ENCODE measurements around the gene SCN10A.

Gene SCN10A

GRCh38 chr3:38648659-38649499, 167.1 kb downstream of the SCN10A start:
- peak overlapping the region; percentile 22; the same call in 1 of the 2 replicates for H3K9ac ChIP-seq (ENCODE audit: low read length)
- no peaks in the 10 kb centered on the region for H3K9me3 ChIP-seq (ENCODE audit: insufficient read depth, low read length)
- H3K4me2 ChIP-seq (ENCODE audit: low read depth, low read length, poor library complexity, severe bottlenecking) = peak overlapping the region; percentile 50
- TF ChIP-seq CTCF (IDR thresholded peaks at IDR 0.05; ENCODE audit: insufficient read depth, low read length, poor library complexity, severe bottlenecking) = no peak
- TF ChIP-seq EZH2phosphoT487 (conservative IDR thresholded peaks at IDR 0.05; ENCODE audit: low read length) = no peak
- no peak overlapping the region for H3K27ac ChIP-seq (ENCODE audit: low read depth, low read length)
- H3K36me3 ChIP-seq (ENCODE audit: low read length) = no peaks in the 10 kb centered on the region
- H3K27me3 ChIP-seq (ENCODE audit: low read length) = no peaks in the 10 kb centered on the region
- H3K79me2 ChIP-seq (ENCODE audit: insufficient read depth, low read length) = no peaks in the 10 kb centered on the region
- no peaks in the 10 kb centered on the region for H3K9me2 ChIP-seq (replicated peaks; ENCODE audit: insufficient read depth, low read length)
- no peaks in the 10 kb centered on the region for H3F3A ChIP-seq (ENCODE audit: insufficient read depth)
- H4K20me1 ChIP-seq (ENCODE audit: low read depth, low read length) = no peaks in the 10 kb centered on the region
- H2AFZ ChIP-seq (ENCODE audit: low read depth, low read length, severe bottlenecking) = no peak overlapping the region
- H3K4me3 ChIP-seq (ENCODE audit: insufficient read depth, low read length, poor library complexity, severe bottlenecking) = peak overlapping the region; percentile 38

GRCh38 chr3:38648024-38648658, 167.9 kb downstream of the SCN10A start:
- no peak overlapping the region for H3K9ac ChIP-seq (ENCODE audit: low read length)
- H3K9me3 ChIP-seq (ENCODE audit: insufficient read depth, low read length) = no peaks in the 10 kb centered on the region
- H3K36me3 ChIP-seq (ENCODE audit: low read length) = no peaks in the 10 kb centered on the region
- H3F3A ChIP-seq (ENCODE audit: insufficient read depth) = no peaks in the 10 kb centered on the region
- no peaks in the 10 kb centered on the region for H3K27me3 ChIP-seq (ENCODE audit: low read length)
- no peak overlapping the region for H3K4me2 ChIP-seq (ENCODE audit: low read depth, low read length, poor library complexity, severe bottlenecking)
- no peaks in the 10 kb centered on the region for H4K20me1 ChIP-seq (ENCODE audit: low read depth, low read length)
- H2AFZ ChIP-seq (ENCODE audit: low read depth, low read length, severe bottlenecking) = no peak overlapping the region
- H3K9me2 ChIP-seq (replicated peaks; ENCODE audit: insufficient read depth, low read length) = no peaks in the 10 kb centered on the region
- no peak overlapping the region for H3K27ac ChIP-seq (ENCODE audit: low read depth, low read length)
- no peaks in the 10 kb centered on the region for H3K79me2 ChIP-seq (ENCODE audit: insufficient read depth, low read length)
- no peak for TF ChIP-seq EZH2phosphoT487 (conservative IDR thresholded peaks at IDR 0.05; ENCODE audit: low read length)
- no peak overlapping the region for H3K4me3 ChIP-seq (ENCODE audit: insufficient read depth, low read length, poor library complexity, severe bottlenecking)

GRCh38 chr3:38647217-38647970, 168.6 kb downstream of the SCN10A start:
- Histone ChIP-seq H3K4me2 (ENCODE audit: low read depth, low read length, poor library complexity, severe bottlenecking) (no peak overlapping the region), H3K4me3 (ENCODE audit: insufficient read depth, low read length, poor library complexity, severe bottlenecking) (no peak overlapping the region), H3K27me3 (ENCODE audit: low read length) (no peaks in the 10 kb centered on the region), H3K9me2 (replicated peaks; ENCODE audit: insufficient read depth, low read length) (no peaks in the 10 kb centered on the region), H3F3A (ENCODE audit: insufficient read depth) (no peaks in the 10 kb centered on the region), H3K27ac (ENCODE audit: low read depth, low read length) (no peak overlapping the region), H3K79me2 (ENCODE audit: insufficient read depth, low read length) (no peaks in the 10 kb centered on the region), H4K20me1 (ENCODE audit: low read depth, low read length) (no peaks in the 10 kb centered on the region), H3K9me3 (ENCODE audit: insufficient read depth, low read length) (no peaks in the 10 kb centered on the region), H3K9ac (ENCODE audit: low read length) (no peak overlapping the region), H3K36me3 (ENCODE audit: low read length) (no peaks in the 10 kb centered on the region), H2AFZ (ENCODE audit: low read depth, low read length, severe bottlenecking) (no peak overlapping the region)
- TF ChIP-seq CTCF (IDR thresholded peaks at IDR 0.05; ENCODE audit: insufficient read depth, low read length, poor library complexity, severe bottlenecking) (no peak), EZH2phosphoT487 (conservative IDR thresholded peaks at IDR 0.05; ENCODE audit: low read length) (no peak)
